ENCODE measurements around the gene SHTN1.

GRCh38 chr10:116994113-116994890 is 10.7 kb downstream of the SHTN1 start:
- TF ChIP-seq POLR2A (IDR thresholded peaks at IDR 0.05; ENCODE audit: low read depth, low read length) (no peak), POLR2AphosphoS5 (IDR thresholded peaks at IDR 0.05; ENCODE audit: low read depth, low read length) (no peak), PAX5 (IDR thresholded peaks at IDR 0.05; ENCODE audit: insufficient read depth, low read length, severe bottlenecking) (no peak), POU2F2 (IDR thresholded peaks at IDR 0.05; ENCODE audit: low read depth, low read length) (no peak)

Data from GM12891 (cell line).